Neutrophil (primary cell): Measurements from ENCODE around the gene GNB2.
A peak's percentile ranks its signal among the peaks of the same experiment; 100 is the strongest.

Source experiments
- H3K27ac ChIP-seq: fragments of 200-600 bp; sonication (generic); 2 replicates; pipeline ENCODE4 v1.5.1; 2016; ENCODE audit warnings: mild to moderate bottlenecking, moderate library complexity
- H3K27me3 ChIP-seq: fragments of 200-600 bp; sonication (generic); 2 replicates; pipeline ENCODE4 v1.6.0; 2016; ENCODE audit warnings: mild to moderate bottlenecking
- H3K36me3 ChIP-seq: fragments of 200-600 bp; sonication (generic); 2 replicates; pipeline ENCODE4 v1.5.1; 2017
- H3K4me1 ChIP-seq, 2 experiments: fragments of 200-600 bp in 1 of 2; sonication (generic) in 1 of 2; 1 replicate in 1 of 2; 2 replicates in 1 of 2; pipeline versions ENCODE4 v1.5.1 to v1.6.1; 2013 to 2016; ENCODE audit warnings: low read depth in 1 of 2, low read length in 1 of 2, mild to moderate bottlenecking in 1 of 2, moderate library complexity in 1 of 2; ENCODE audit not compliant: control insufficient read depth in 1 of 2, insufficient read depth in 1 of 2
- H3K4me3 ChIP-seq, 2 experiments: fragments of 200-600 bp in 1 of 2; sonication (generic) in 1 of 2; 1 replicate in 1 of 2; 2 replicates in 1 of 2; pipeline ENCODE4 v1.5.1; 2013 to 2016; ENCODE audit warnings: low read depth in 1 of 2, low read length in 1 of 2, mild to moderate bottlenecking in 1 of 2, moderate library complexity in 1 of 2
- H3K9me3 ChIP-seq: fragments of 200-600 bp; sonication (generic); 2 replicates; pipeline ENCODE4 v1.5.1; 2016
- CTCF ChIP-seq: fragments of 200-600 bp; sonication (generic); IDR thresholded peaks from 2 replicates; pipeline ENCODE4 v1.5.1; 2016; ENCODE audit warnings: antibody characterized with exemption

The GNB2 gene

GRCh38 chr7:100682991-100683658 is 9.6 kb downstream of the GNB2 start:
- peaks cover 98% of the 10 kb centered on the region for H3K36me3 ChIP-seq
- no peaks in the 10 kb centered on the region for H3K27me3 ChIP-seq
- no peak for TF ChIP-seq CTCF
- peaks cover 6% of the 10 kb centered on the region for H3K9me3 ChIP-seq
- no peak overlapping the region for H3K4me3 ChIP-seq
- peak overlapping the region; percentile 100 for H3K27ac ChIP-seq
- H3K4me1 ChIP-seq: peaks cover 24 to 26% of the 10 kb centered on the region in 2 experiments

- H3K27ac ChIP-seq: peak overlapping the region; percentile 100
- peaks cover 16 to 18% of the 10 kb centered on the region in 2 experiments for H3K4me1 ChIP-seq
- H3K4me3 ChIP-seq: no peak overlapping the region
- no peak for TF ChIP-seq CTCF
- peaks cover 97% of the 10 kb centered on the region for H3K36me3 ChIP-seq
- H3K9me3 ChIP-seq: no peaks in the 10 kb centered on the region
- H3K27me3 ChIP-seq: no peaks in the 10 kb centered on the region
Observed at GRCh38 chr7:100683659-100684533, 10.4 kb downstream of the GNB2 start.

- TF ChIP-seq CTCF: no peak
- Histone ChIP-seq H3K4me3 (no peak overlapping the region), H3K36me3 (peaks cover 95% of the 10 kb centered on the region)
Observed at GRCh38 chr7:100684534-100685042, 11.0 kb downstream of the GNB2 start.

GRCh38 chr7:100685049-100685605 is 11.6 kb downstream of the GNB2 start:
- Histone ChIP-seq H3K36me3 (peaks cover 90% of the 10 kb centered on the region), H3K4me3 (no peak overlapping the region), H3K27me3 (no peaks in the 10 kb centered on the region), H3K9me3 (no peaks in the 10 kb centered on the region), H3K4me1 (peaks cover 4 to 6% of the 10 kb centered on the region in 2 experiments), H3K27ac (peak overlapping the region; percentile 11)
- no peak for TF ChIP-seq CTCF

More at GRCh38 chr7:100684534-100685042, 11.0 kb downstream of the GNB2 start:
- H3K9me3 ChIP-seq: no peaks in the 10 kb centered on the region
- no peak overlapping the region for H3K27ac ChIP-seq
- H3K27me3 ChIP-seq: no peaks in the 10 kb centered on the region
- peaks cover 10 to 11% of the 10 kb centered on the region in 2 experiments for H3K4me1 ChIP-seq

- Histone ChIP-seq H3K27me3 (no peaks in the 10 kb centered on the region), H3K4me1 (peaks cover 0 to under 1% of the 10 kb centered on the region in 2 experiments), H3K27ac (peak overlapping the region; percentile 11), H3K9me3 (no peaks in the 10 kb centered on the region), H3K36me3 (peaks cover 84% of the 10 kb centered on the region), H3K4me3 (no peak overlapping the region)
- TF ChIP-seq CTCF: no peak
Observed at GRCh38 chr7:100685631-100686145, 12.1 kb downstream of the GNB2 start.
